GM20431 (cell line): ENCODE results near the gene OR2W3.
"Not testable (repeated sequence)": the region's sequence is repeated elsewhere in the genome, so short reads cannot be mapped to it uniquely, and the experiment has no call there.

Experiments
- in situ Hi-C: fragments of 300-500 bp; cut with MseI, MboI; formaldehyde crosslinking; loops from one replicate; pipeline ENCODE4 v1.15.0; 2020; ENCODE audit warnings: low sequenced_read_pairs; ENCODE audit not compliant: unreplicated experiment

Gene OR2W3

GRCh38 chr1:247914941-247915662, 19.7 kb downstream of the OR2W3 start:
- in situ Hi-C loops: no loop called here

GRCh38 chr1:247919952-247920351, 24.6 kb downstream of the OR2W3 start, which contains the start of gene OR2T8:
OR2T8 (plus strand) TSS chr1:247920252; CDS start chr1:247921018, 766 bp downstream.
- in situ Hi-C loops: no loop called here

GRCh38 chr1:247923941-247924340, 28.6 kb downstream of the OR2W3 start:
- in situ Hi-C loops: no loop called here

- in situ Hi-C loops: no loop called here
These were observed 29.5 kb downstream of the OR2W3 start, which contains the start of gene OR2AJ1 for GRCh38 chr1:247924868-247925267. OR2AJ1 (plus strand) TSS chr1:247924889; CDS start chr1:247933769, 8,880 bp downstream.

- in situ Hi-C loops: no loop called here
These were observed 38.6 kb downstream of the OR2W3 start for GRCh38 chr1:247933989-247934388.

GRCh38 chr1:247935781-247936180, 40.4 kb downstream of the OR2W3 start:
- in situ Hi-C loops: no loop called here

- in situ Hi-C loops: no loop called here
These were observed 41.0 kb downstream of the OR2W3 start for GRCh38 chr1:247936415-247936814.

- in situ Hi-C loops: not testable (repeated sequence)
These were observed 41.8 kb downstream of the OR2W3 start for GRCh38 chr1:247936965-247937734.

- in situ Hi-C loops: no loop called here
These were observed 47.2 kb downstream of the OR2W3 start for GRCh38 chr1:247942624-247943023.
